Cardiac muscle cell (in vitro differentiated cells and primary cell): ENCODE data around the gene FAM149B1. TPM values are rescaled to one million over a fixed set of nuclear protein-coding genes. Genes with fewer than 3 reads are reported as not detected.
A peak's percentile ranks its signal among the peaks of the same experiment; 100 is the strongest.

Experiments used
- DNase-seq, 2 donors: peaks; one replicate each; pipeline versions ENCODE4 v3.0.0 to v3.0.0-alpha.2; 2010 to 2017; ENCODE audit warnings: low read depth in 1 of 2, low spot score in 1 of 2
- H3K27ac ChIP-seq: fragments of 200-600 bp; sonication (generic); 2 replicates; pipeline ENCODE4 v1.5.1; 2016
- H3K27me3 ChIP-seq: fragments of 200-600 bp; sonication (generic); 2 replicates; pipeline ENCODE4 v1.6.0; 2016; ENCODE audit warnings: control low read depth
- H3K36me3 ChIP-seq: fragments of 200-600 bp; sonication (generic); 2 replicates; pipeline ENCODE4 v1.5.1; 2016; ENCODE audit warnings: control low read depth
- H3K4me1 ChIP-seq: fragments of 200-600 bp; sonication (generic); 2 replicates; pipeline ENCODE4 v1.8.1; 2017; ENCODE audit warnings: low read depth, mild to moderate bottlenecking, mixed run types
- H3K4me3 ChIP-seq: fragments of 200-600 bp; sonication (generic); 2 replicates; pipeline ENCODE4 v1.5.1; 2016; ENCODE audit warnings: mild to moderate bottlenecking
- H3K9me3 ChIP-seq: fragments of 200-600 bp; sonication (generic); 2 replicates; pipeline ENCODE4 v1.5.1; 2017; ENCODE audit warnings: low read depth, mild to moderate bottlenecking, control low read depth
- CTCF ChIP-seq: IDR thresholded peaks from 2 replicates; pipeline ENCODE4 v1.5.1; 2012; ENCODE audit warnings: low read depth, mild to moderate bottlenecking, low read length
- polyA plus RNA-seq: library from polyadenylated mRNA; unstranded; fragments of >200 nt; fragmentation: Nextera tagmentation; extraction: Ambion mirVana; gene quantifications from 2 replicates; pipeline ENCODE4 v1.2.1, GENCODE V29; 2016
- total RNA-seq: library from RNA; depleted of rRNA; stranded (reverse); fragments of >200 nt; gene quantifications from 2 replicates; pipeline ENCODE4 v1.2.3, GENCODE V29; 2016

FAM149B1 gene
- total and polyA plus RNA-seq, 2 experiments from 2014 or later = 12.4 to 12.9 TPM

- H3K36me3 ChIP-seq = no peaks in the 10 kb centered on the region
- DNase-seq = peak in 1 of 2 donors; percentile 73
- no peak overlapping the region for H3K27ac ChIP-seq
- H3K27me3 ChIP-seq = no peaks in the 10 kb centered on the region
- H3K9me3 ChIP-seq = no peaks in the 10 kb centered on the region
- no peak overlapping the region for H3K4me3 ChIP-seq
- no peaks in the 10 kb centered on the region for H3K4me1 ChIP-seq
- no peak for TF ChIP-seq CTCF
Measured at GRCh38 chr10:73262105-73262730, 94.3 kb downstream of the FAM149B1 start.

- Histone ChIP-seq H3K4me3 (no peak overlapping the region), H3K27me3 (no peaks in the 10 kb centered on the region), H3K27ac (no peak overlapping the region), H3K9me3 (no peaks in the 10 kb centered on the region), H3K36me3 (no peaks in the 10 kb centered on the region), H3K4me1 (no peaks in the 10 kb centered on the region)
- TF ChIP-seq CTCF = no peak
- no peak for DNase-seq
Measured at GRCh38 chr10:73262880-73263555, 95.1 kb downstream of the FAM149B1 start.

- Histone ChIP-seq H3K4me3 (no peak overlapping the region), H3K36me3 (no peaks in the 10 kb centered on the region), H3K4me1 (no peaks in the 10 kb centered on the region), H3K9me3 (no peaks in the 10 kb centered on the region), H3K27me3 (no peaks in the 10 kb centered on the region), H3K27ac (no peak overlapping the region)
- TF ChIP-seq CTCF = peak; percentile 57
- DNase-seq = peak in 1 of 2 donors; percentile 39
Measured at GRCh38 chr10:73263693-73264347, 95.9 kb downstream of the FAM149B1 start.

GRCh38 chr10:73264423-73264822 lies 96.5 kb downstream of the FAM149B1 start:
- Histone ChIP-seq H3K4me3 (no peak overlapping the region), H3K27me3 (no peaks in the 10 kb centered on the region), H3K27ac (no peak overlapping the region), H3K36me3 (no peaks in the 10 kb centered on the region), H3K9me3 (no peaks in the 10 kb centered on the region), H3K4me1 (no peaks in the 10 kb centered on the region)
- no peak for TF ChIP-seq CTCF
- DNase-seq = no peak

- Histone ChIP-seq H3K4me3 (no peak overlapping the region), H3K9me3 (no peaks in the 10 kb centered on the region), H3K27me3 (no peaks in the 10 kb centered on the region), H3K36me3 (no peaks in the 10 kb centered on the region), H3K4me1 (peaks cover 4% of the 10 kb centered on the region), H3K27ac (no peak overlapping the region)
- no peak for TF ChIP-seq CTCF
- no peak for DNase-seq
Measured at GRCh38 chr10:73281097-73281496, 113.2 kb downstream of the FAM149B1 start.
